Measurements from ENCODE around the gene ZBED3.
A peak's percentile ranks its signal among the peaks of the same experiment; 100 is the strongest.

ZBED3 gene

GRCh38 chr5:77076961-77077828 is 9.9 kb downstream of the ZBED3 start:
- DNase-seq: peak; percentile 85

- DNase-seq: no peak
These were observed 12.3 kb downstream of the ZBED3 start for GRCh38 chr5:77074745-77075144.

DNA sequence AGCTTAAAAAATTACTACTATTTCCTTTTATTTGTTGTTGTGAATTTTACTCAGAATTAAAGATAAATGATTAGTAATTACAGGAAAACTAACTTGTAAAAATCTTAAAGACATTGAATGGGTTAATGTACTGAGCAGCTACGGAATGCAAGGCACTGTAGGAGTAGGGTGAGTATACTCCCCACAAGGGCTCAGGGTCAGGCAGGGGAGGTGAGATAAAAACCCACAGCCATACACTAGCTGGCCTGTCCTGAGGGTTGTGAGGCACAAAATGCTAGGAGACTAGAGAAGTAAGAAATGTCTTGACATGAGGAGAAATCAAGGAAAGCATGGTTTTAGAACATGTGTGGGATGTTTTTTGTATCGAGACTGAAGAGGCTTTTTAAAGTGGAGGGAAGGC is 13.4 kb downstream of the ZBED3 start:
- DNase-seq: peak; percentile 32

GRCh38 chr5:77066823-77067442 is 20.2 kb downstream of the ZBED3 start:
- DNase-seq: no peak

DNA sequence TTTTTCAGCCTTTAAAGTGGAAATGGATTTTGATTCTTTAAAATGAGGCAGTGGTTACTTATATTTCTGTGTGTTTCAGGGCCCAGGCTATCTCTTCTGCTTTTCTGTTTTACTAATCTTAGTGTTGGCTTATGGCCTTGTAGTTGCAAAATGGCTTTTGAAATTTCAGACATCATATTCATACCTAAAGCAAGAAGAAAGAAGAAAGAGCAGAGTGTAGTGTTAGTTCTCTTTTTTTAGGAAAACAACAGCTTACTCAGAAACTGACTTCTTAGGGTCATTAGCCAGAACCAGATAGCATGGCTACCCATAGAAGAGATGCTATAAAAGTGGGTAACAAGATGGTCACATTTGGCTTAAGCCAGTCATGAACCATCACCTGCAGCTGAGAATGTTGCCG is 20.9 kb downstream of the ZBED3 start:
- DNase-seq: peak; percentile 31

- DNase-seq: peak; percentile 50
These were observed 21.8 kb downstream of the ZBED3 start for GRCh38 chr5:77065256-77065655.

DNA sequence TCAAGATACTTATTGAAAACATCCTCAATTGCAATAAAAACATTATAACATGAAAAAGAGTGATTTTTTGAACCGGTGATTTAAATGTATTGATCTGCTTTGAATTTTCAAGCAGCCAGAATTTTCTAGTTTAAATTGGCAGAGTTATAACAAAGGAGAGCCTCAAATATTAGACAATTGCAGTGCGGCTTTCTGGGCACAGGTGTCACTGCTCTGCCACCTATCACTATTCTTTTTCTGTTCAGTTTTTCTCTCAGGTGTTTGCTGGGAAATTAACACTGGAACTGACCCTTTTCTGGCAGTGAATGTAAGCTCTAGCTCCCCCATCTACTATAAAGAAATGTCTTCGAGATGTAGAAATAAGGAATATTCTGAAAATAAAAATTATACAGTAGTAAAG is 23.0 kb downstream of the ZBED3 start:
- no peak for DNase-seq

GRCh38 chr5:77046416-77047073 is 40.5 kb downstream of the ZBED3 start:
- DNase-seq: no peak

- DNase-seq: no peak
These were observed 51.1 kb downstream of the ZBED3 start for GRCh38 chr5:77035950-77036349.

GRCh38 chr5:77033338-77033737 is 53.7 kb downstream of the ZBED3 start:
- no peak for DNase-seq

DNA sequence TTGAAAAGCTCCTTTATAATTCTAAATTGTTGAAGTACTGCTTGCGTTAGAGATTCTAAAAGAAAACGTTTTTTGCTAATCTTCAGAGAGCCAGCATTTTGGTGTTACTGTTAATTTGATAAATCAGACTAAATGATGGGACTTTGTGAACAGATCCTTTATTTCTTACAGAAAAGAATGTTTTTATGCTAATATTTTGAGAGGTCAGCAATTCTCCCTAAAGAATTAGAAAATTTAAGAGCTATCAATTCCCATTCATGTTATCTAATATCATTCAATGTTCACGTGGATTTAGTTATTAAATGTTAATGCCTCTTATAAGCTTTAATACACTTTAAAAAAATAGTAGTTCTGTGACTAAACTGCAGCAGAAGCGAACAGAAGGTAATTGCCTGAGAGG is 54.5 kb downstream of the ZBED3 start:
- no peak for DNase-seq

GRCh38 chr5:77031891-77032290 is 55.2 kb downstream of the ZBED3 start:
- peak; percentile 2 for DNase-seq

GRCh38 chr5:77030097-77031071 is 56.7 kb downstream of the ZBED3 start, which contains the start of gene AGGF1:
Gene AGGF1 (plus strand): TSS chr5:77030404. CDS start chr5:77030767, 363 bp downstream.
- DNase-seq: peak; percentile 99

DNA sequence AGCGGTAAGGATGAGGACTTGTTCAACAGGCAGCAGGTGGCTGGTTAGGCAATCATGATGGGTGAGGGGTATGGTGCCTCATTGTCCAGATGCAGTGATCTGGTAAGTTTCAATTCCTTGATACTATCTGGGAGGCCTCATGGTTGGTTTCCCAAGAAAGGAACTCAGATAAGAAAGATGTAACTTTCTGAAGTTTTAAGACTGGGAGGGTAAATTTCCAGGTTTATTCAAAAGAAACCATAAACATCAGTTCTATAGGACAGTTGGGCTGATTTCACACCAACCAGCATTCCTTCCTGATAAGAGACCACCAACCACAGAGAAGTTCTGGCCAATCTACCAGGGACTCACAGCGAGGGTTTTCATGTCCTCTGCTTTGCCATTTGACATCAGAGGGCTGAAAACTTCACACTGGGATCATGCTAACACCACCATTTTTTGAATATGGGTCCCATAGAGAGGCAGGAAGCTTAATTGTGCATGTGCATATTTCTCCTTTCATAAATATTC is 57.7 kb downstream of the ZBED3 start:
- peak; percentile 15 for DNase-seq

DNA sequence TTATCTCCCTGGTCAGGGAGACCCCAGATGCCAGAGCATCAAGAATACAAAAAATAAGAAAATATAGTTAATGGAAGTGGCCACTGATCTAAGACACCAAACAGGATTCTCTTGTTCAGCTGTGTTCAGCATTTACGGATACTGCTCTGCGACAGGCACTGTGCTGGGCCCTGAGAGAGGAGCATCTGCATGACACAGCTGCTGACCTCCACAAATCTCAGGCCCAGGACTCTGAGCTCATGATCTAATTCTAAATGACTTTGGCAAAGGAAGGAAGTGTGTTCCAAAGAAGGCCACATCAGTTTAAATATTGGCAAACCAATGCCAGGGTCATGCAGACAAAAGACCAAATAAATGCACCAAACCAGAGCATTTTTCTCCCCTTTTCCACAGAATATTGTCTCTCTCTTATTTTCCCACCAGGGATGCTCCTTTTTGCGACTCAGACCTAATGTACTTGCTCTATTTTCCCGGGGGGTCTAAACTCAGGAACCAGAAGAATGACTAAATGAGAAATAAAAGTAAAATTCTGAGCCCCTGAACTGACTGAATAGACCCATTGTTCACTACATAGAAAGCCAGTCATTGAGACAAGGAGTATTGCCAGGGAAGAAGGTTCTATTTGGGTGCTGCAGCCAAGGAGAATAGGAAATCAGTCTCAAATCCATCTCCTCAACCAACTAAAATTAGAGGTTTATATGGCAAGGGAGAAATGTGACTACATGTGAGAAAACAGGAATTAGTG is 58.3 kb downstream of the ZBED3 start:
- no peak for DNase-seq

DNA sequence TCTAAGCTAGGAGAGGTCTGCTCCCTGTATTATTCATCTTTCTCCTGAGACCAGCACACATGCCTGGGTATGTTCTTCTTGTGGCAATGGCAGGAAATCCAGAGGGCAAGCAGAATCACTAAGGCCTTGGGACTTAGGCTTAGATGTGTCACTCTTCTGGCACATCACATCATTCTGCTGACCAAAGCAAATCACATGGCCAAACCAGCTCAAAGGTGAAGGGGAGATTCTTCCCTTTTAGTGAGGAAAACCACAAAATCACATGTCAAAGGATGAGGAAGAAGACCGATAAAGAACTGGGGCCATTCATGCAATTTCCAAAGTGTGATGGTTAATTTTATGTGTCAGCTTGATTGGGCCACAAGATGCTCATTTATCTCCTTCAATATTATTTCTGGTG is 62.6 kb downstream of the ZBED3 start:
- no peak for DNase-seq

GRCh38 chr5:77022511-77023417 is 64.3 kb downstream of the ZBED3 start:
- DNase-seq: no peak

Measured in hematopoietic multipotent progenitor cell treated with erythropoietin and hydrocortisone succinate and interleukin-3 and kit ligand, for 4 days (in vitro differentiated cells).